ENCODE data around the gene TUBA1C.

The TUBA1C gene

DNA sequence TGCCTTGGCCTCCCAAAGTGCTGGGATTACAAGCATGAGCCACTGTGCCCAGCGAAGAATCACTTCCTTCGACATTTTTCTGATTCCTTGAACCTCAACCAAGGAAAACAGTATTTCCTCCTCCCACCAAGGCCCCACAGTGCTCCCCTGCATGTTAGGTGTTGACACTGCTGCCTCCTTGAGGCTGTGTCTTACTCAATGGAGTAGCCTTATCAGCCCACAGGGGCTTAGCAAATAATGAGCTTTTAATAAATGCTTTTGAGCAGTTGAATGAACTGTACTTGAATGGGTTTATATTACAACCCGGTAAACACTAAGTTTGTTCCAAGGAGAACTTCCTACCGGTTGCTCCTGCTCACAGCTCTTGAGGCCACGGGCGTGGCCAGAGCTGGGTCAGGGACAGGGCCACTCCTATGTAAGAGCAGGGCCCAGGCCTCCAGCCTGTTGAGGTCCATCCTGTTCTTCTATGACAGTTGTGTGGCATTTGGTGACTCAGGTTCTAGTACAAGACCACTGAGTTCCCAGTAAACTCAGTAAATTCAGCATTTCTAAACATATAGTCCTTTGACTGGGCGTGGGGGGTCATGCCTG lies 39.2 kb upstream of the TUBA1C start:
- no peak for DNase-seq
- H3K9me3 ChIP-seq = no peaks in the 10 kb centered on the region
- TF ChIP-seq CTCF (IDR thresholded peaks at IDR 0.05; ENCODE audit: low read depth, low read length) = no peak

GRCh38 chr12:49227713-49228112 lies 37.2 kb upstream of the TUBA1C start:
- Histone ChIP-seq H3K9me3 (no peaks in the 10 kb centered on the region), H3K36me3 (no peaks in the 10 kb centered on the region), H3K4me3 (ENCODE audit: low read depth, low read length) (peak overlapping the region; percentile 41), H3K27me3 (no peaks in the 10 kb centered on the region), H3K4me1 (peaks cover 40% of the 10 kb centered on the region)
- TF ChIP-seq CTCF (IDR thresholded peaks at IDR 0.05; ENCODE audit: low read depth, low read length) = no peak
- DNase-seq = peak; percentile 78

More for the DNA sequence above, 39.2 kb upstream of the TUBA1C start:
- H3K4me1 ChIP-seq = peaks cover 30% of the 10 kb centered on the region
- H3K36me3 ChIP-seq = no peaks in the 10 kb centered on the region
- H3K27me3 ChIP-seq = no peaks in the 10 kb centered on the region
- H3K4me3 ChIP-seq (ENCODE audit: low read depth, low read length) = no peak overlapping the region

GRCh38 chr12:49228653-49229052 lies 36.2 kb upstream of the TUBA1C start:
- Histone ChIP-seq H3K9me3 (no peaks in the 10 kb centered on the region), H3K4me3 (ENCODE audit: low read depth, low read length) (peak overlapping the region; percentile 41), H3K36me3 (no peaks in the 10 kb centered on the region), H3K27me3 (no peaks in the 10 kb centered on the region), H3K4me1 (peaks cover 41% of the 10 kb centered on the region)
- DNase-seq = no peak
- TF ChIP-seq CTCF (IDR thresholded peaks at IDR 0.05; ENCODE audit: low read depth, low read length) = no peak

DNA sequence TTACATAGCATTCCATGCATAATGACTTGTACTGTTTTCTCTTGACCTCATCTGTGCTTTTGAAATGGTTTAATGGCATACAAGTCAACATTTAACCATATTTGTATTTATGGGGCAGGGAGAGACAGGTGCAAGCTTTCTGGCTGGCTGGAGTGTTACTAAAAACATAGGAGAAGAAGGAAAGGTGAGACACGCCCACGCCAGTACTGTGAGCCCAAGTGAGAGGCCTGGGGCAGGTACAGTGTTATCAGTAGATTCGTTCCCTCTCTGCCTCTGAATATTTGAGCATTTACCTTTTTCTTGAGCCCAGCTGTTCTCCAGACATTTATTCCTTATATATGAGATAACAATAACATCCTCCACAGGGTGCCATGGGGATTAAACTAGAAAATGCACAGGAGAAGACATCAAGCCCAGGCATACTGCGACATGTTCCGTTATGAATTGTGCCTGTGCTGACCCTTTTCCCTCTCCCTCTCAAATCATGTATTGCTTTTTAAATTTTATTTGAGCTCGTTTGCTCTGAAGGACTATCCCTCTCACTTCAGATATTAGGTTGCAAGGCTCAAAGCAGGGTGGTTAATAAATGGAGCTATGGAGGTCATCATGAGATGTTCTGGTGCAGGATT lies 34.6 kb upstream of the TUBA1C start:
- TF ChIP-seq CTCF (IDR thresholded peaks at IDR 0.05; ENCODE audit: low read depth, low read length) = no peak
- Histone ChIP-seq H3K4me3 (ENCODE audit: low read depth, low read length) (no peak overlapping the region), H3K27me3 (no peaks in the 10 kb centered on the region), H3K36me3 (no peaks in the 10 kb centered on the region), H3K9me3 (no peaks in the 10 kb centered on the region), H3K4me1 (peaks cover 36% of the 10 kb centered on the region)
- no peak for DNase-seq

- Histone ChIP-seq H3K4me1 (peaks cover 36% of the 10 kb centered on the region), H3K27me3 (no peaks in the 10 kb centered on the region), H3K4me3 (ENCODE audit: low read depth, low read length) (no peak overlapping the region), H3K9me3 (no peaks in the 10 kb centered on the region), H3K36me3 (no peaks in the 10 kb centered on the region)
- DNase-seq = no peak
- TF ChIP-seq CTCF (IDR thresholded peaks at IDR 0.05; ENCODE audit: low read depth, low read length) = no peak
Measured at GRCh38 chr12:49230805-49231194, 34.1 kb upstream of the TUBA1C start.

DNA sequence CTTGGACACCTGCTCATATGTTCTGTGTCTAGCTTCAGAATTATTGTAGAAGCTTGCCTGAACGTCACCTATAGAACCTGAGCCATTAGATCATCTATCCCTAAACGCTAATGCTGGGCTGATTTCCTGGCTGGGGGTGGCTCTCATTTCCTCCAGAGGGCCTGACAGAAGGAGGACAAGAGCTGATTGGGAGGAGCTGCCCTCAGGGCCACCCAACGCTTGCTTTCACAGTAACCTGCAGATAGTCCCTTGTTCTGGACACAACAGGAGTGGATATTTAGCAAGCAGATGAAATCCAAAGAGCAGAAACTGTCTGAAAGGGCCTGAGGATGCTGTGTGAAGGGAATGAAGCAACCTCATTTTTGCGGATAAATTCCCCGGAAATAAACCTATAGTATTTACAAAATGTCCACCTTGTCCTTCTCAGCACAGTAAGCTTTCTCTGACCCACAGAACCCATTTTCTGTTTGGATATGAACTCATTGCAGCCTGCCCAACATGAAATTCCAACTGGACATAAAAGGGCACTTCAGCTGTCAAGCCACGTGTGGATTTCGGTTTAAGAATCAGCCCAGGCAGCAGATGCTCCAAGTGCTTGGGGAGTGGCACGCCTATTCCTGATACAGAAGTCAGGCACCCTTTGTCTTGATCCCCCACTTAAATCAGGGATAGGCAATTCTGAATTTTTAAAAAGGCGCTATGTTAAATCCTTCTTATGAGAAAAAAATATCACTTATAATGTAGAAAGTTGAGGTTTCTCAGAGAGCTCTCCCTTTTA lies 32.8 kb upstream of the TUBA1C start:
- TF ChIP-seq CTCF (IDR thresholded peaks at IDR 0.05; ENCODE audit: low read depth, low read length) = no peak
- Histone ChIP-seq H3K4me3 (ENCODE audit: low read depth, low read length) (peak overlapping the region; percentile 47), H3K4me1 (peaks cover 32% of the 10 kb centered on the region)

More for the DNA sequence above, 32.8 kb upstream of the TUBA1C start:
- DNase-seq = peak; percentile 52
- Histone ChIP-seq H3K36me3 (no peaks in the 10 kb centered on the region), H3K27me3 (no peaks in the 10 kb centered on the region), H3K9me3 (no peaks in the 10 kb centered on the region)
